GM23248 (cell line): Measurements from ENCODE around the gene IP6K3.

Source experiments
- EZH2 ChIP-seq: fragments of 200-600 bp; sonication (generic); IDR thresholded peaks from 2 replicates; pipeline ENCODE4 v1.6.1; 2018; ENCODE audit warnings: antibody characterized with exemption, mild to moderate bottlenecking; ENCODE audit not compliant: insufficient read depth, poor library complexity, severe bottlenecking
- EZH2phosphoT487 ChIP-seq: fragments of 200-600 bp; sonication (generic); IDR thresholded peaks from 2 replicates; pipeline ENCODE4 v1.6.1; 2018; ENCODE audit warnings: antibody characterized with exemption, moderate library complexity, mild to moderate bottlenecking, low read depth; ENCODE audit not compliant: insufficient read depth

DNA sequence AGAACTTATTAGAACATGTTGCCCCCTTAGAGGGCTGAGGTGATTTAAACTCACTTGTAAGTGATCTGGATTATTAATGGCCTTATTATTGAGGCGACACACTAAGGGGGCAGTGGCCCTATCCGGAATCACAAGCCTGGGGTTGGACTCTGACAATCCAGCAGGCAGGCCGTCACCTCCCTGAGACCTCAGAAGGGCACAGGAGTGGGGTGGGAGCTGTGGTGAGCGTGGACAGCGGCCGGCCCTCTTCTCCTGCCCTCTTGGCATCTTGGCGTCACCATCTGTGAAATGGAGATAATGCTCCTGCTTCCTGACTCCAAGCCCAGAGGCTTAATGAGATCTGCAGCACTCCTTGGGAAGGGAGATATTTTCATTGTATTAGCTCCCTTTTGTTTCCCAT, 19.6 kb downstream of the IP6K3 start:
- TF ChIP-seq EZH2 (no peak), EZH2phosphoT487 (no peak)
